Mucosa of rectum (tissue), 2 donors: ENCODE measurements around the gene ELAVL3.
"Not testable (repeated sequence)": the region's sequence is repeated elsewhere in the genome, so short reads cannot be mapped to it uniquely, and the experiment has no call there.

Experiments used
- H3K27ac ChIP-seq, 2 donors: one replicate each; pipeline ENCODE4 v1.7.0; 2013; ENCODE audit warnings: inconsistent platforms in 2 of 2, low read depth in 2 of 2, low read length in 2 of 2
- H3K27me3 ChIP-seq, 2 donors: one replicate each; pipeline ENCODE4 v1.7.0; 2013; ENCODE audit warnings: low read length in 2 of 2; ENCODE audit not compliant: control insufficient read depth in 2 of 2, insufficient read depth in 2 of 2
- H3K36me3 ChIP-seq, 2 donors: one replicate each; pipeline ENCODE4 v1.7.0; 2013; ENCODE audit warnings: low read length in 2 of 2; ENCODE audit not compliant: control insufficient read depth in 2 of 2, insufficient read depth in 2 of 2
- H3K4me1 ChIP-seq, 2 donors: one replicate each; pipeline ENCODE4 v1.7.0; 2013; ENCODE audit warnings: low read length in 2 of 2, mild to moderate bottlenecking in 1 of 2; ENCODE audit not compliant: control insufficient read depth in 2 of 2, insufficient read depth in 2 of 2
- H3K4me3 ChIP-seq, 2 donors: one replicate each; pipeline ENCODE4 v1.7.0; 2013; ENCODE audit warnings: low read length in 2 of 2
- H3K9ac ChIP-seq, 2 donors: one replicate each; pipeline ENCODE4 v1.7.0; 2013; ENCODE audit warnings: low read length in 2 of 2, low read depth in 1 of 2, mild to moderate bottlenecking in 1 of 2
- H3K9me3 ChIP-seq, 2 donors: one replicate each; pipeline ENCODE4 v1.7.0; 2013; ENCODE audit warnings: low read length in 2 of 2; ENCODE audit not compliant: control insufficient read depth in 2 of 2
- donor health status: healthy.
- donor health status: Normal muscosa, but diverticular disease.

Gene ELAVL3

DNA sequence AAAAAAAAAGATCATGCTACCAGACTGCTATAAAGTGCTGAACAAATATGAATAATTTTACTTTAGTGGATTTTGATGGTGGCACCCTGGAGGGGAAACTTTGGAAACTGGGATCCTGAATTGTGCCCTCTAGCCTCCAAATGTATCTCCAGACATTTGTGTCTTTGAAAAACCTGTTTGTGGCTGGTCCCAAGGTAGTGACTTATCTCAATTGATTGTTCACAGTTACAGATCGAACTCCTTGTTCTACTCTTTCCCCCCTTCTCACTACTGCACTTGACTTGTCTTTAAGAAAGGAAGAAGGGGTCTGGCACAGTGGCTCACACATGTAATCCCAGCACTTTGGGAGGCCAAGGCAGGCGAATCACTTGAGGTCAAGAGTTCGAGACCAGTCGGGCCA, 72.3 kb downstream of the ELAVL3 start:
- Histone ChIP-seq H3K36me3 (no peaks in the 10 kb centered on the region), H3K27me3 (no peaks in the 10 kb centered on the region), H3K4me1 (no peaks in the 10 kb centered on the region), H3K9me3 (no peaks in the 10 kb centered on the region), H3K9ac (no peak overlapping the region), H3K27ac (no peak overlapping the region), H3K4me3 (no peak overlapping the region)

GRCh38 chr19:11406703-11407236, 74.1 kb downstream of the ELAVL3 start:
- not testable (repeated sequence) for H3K4me3 ChIP-seq, H3K9ac ChIP-seq, H3K36me3 ChIP-seq, H3K27me3 ChIP-seq, H3K27ac ChIP-seq, H3K9me3 ChIP-seq, H3K4me1 ChIP-seq

DNA sequence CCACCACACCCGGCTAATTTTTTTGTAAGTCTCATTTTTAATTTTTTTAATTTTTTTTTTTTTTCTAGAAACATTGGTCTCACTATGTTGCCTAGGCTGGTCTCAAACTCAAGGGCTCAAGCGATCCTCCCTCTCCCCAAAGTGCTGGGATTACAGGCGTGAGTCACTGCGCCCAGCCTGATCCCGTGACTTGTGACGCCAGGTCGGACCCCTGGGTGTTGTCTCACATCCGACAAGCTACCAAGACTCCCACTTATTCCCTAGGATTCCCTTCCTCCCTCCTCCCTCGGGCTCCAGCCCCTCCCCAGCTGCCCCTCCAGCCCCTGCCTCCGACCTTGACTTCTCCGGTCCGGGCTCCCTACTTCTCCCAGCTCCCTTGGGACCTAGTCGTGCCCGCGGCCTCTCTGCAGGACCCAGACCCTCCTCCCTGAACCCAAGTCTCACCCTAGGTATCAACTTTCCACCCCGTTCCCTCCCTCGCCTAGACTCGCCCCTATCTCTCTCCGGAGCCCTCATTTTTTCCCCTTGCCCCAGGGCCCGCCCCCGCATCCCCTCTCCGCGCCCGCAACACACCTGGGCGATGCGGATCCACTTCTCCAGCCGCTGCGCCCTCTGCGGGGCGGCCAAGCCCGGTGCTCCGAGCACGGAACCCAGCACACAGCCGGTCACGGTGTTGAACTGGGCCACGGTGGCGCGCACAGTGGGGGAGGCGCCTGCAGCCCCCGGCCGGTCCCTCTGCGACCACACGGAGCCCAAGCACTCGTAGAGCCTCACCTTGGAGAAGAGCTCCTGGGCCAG, 74.8 kb downstream of the ELAVL3 start:
- H3K27ac ChIP-seq = no peak overlapping the region
- H3K4me3 ChIP-seq = no peak overlapping the region
- no peaks in the 10 kb centered on the region for H3K9me3 ChIP-seq
- no peak overlapping the region for H3K9ac ChIP-seq
- no peaks in the 10 kb centered on the region for H3K27me3 ChIP-seq
- H3K36me3 ChIP-seq = no peaks in the 10 kb centered on the region
- H3K4me1 ChIP-seq = no peaks in the 10 kb centered on the region

GRCh38 chr19:11404588-11405222, 76.1 kb downstream of the ELAVL3 start:
- H3K9ac ChIP-seq = no peak overlapping the region
- H3K27me3 ChIP-seq = no peaks in the 10 kb centered on the region
- H3K4me1 ChIP-seq = no peaks in the 10 kb centered on the region
- no peak overlapping the region for H3K4me3 ChIP-seq
- no peaks in the 10 kb centered on the region for H3K36me3 ChIP-seq
- no peak overlapping the region for H3K27ac ChIP-seq
- no peaks in the 10 kb centered on the region for H3K9me3 ChIP-seq

GRCh38 chr19:11401808-11402543, 78.9 kb downstream of the ELAVL3 start:
- Histone ChIP-seq H3K27me3 (no peaks in the 10 kb centered on the region), H3K9me3 (no peaks in the 10 kb centered on the region), H3K9ac (no peak overlapping the region), H3K36me3 (no peaks in the 10 kb centered on the region), H3K4me1 (no peaks in the 10 kb centered on the region), H3K27ac (no peak overlapping the region), H3K4me3 (no peak overlapping the region)
